ENCODE data around the gene OSBPL3. TPM values are rescaled to one million over a fixed set of nuclear protein-coding genes. Genes with fewer than 3 reads are reported as not detected.
A peak's percentile ranks its signal among the peaks of the same experiment; 100 is the strongest.

OSBPL3 gene
- total RNA-seq, 1 experiment from 2014 or later: 36.8 TPM

- intact Hi-C loops (cut with micrococcal nuclease): no loop called here
- Histone ChIP-seq H3K27ac (ENCODE audit: low read depth, low read length) (no peak overlapping the region), H3K36me3 (ENCODE audit: control insufficient read depth in 1 of 2, insufficient read depth in 2 of 2, low read length in 2 of 2) (peaks cover 6 to 24% of the 10 kb centered on the region in 2 experiments; a peak in 2 of 4 replicates), H3K9ac (ENCODE audit: low read length) (no peak overlapping the region), H3K4me3 (replicated peaks in 1 of 2; ENCODE audit: low read depth in 1 of 2, low read length in 2 of 2) (no peak overlapping the region), H3K4me1 (ENCODE audit: control insufficient read depth in 1 of 2, insufficient read depth in 2 of 2, low read length in 2 of 2) (peaks cover 10 to 15% of the 10 kb centered on the region in 2 experiments), H3K9me2 (ENCODE audit: insufficient read depth) (no peaks in the 10 kb centered on the region), H2AFZ (ENCODE audit: low read depth, low read length, poor library complexity, severe bottlenecking) (no peak overlapping the region), H3K79me2 (ENCODE audit: insufficient read depth, low read length) (no peaks in the 10 kb centered on the region; the same call in 1 of the 2 replicates), H3K4me2 (ENCODE audit: low read length) (peak overlapping the region; percentile 51), H4K20me1 (ENCODE audit: insufficient read depth) (no peaks in the 10 kb centered on the region), H3K27me3 (ENCODE audit: insufficient read depth, low read length) (no peaks in the 10 kb centered on the region), H3K9me3 (ENCODE audit: control insufficient read depth in 1 of 2, insufficient read depth in 1 of 2, low read depth in 1 of 2, low read length in 2 of 2) (no peaks in the 10 kb centered on the region)
- no TSS peak for BruUV-seq (replicated peaks)
- ChIA-PET POLR2A (no interaction called here), RAD21 (ENCODE audit: low non-redundant PET in 1 of 2, low total read pairs in 2 of 2, uncharacterized antibody in 2 of 2, unreplicated experiment in 2 of 2) (no interaction called here), CTCF (no interaction called here)
- TF ChIP-seq FOSL1 (IDR thresholded peaks at IDR 0.05; ENCODE audit: low read depth): peak; percentile 23; the same call in 1 of the 2 replicates
- TF ChIP-seq ZNF274 (IDR thresholded peaks at IDR 0.05; ENCODE audit: low read depth, low read length): no peak
- peak; percentile 60 for TF ChIP-seq JUND (IDR thresholded peaks at IDR 0.05)
- TF ChIP-seq MAX (IDR thresholded peaks at IDR 0.05): no peak
- no peak for TF ChIP-seq ELF1 (IDR thresholded peaks at IDR 0.05; ENCODE audit: borderline replicate concordance, low read depth)
- ATAC-seq: peak; percentile 76
- DNase-seq (ENCODE audit: low read depth, low spot score): no peak
These were observed 128.2 kb downstream of the OSBPL3 start for GRCh38 chr7:24851786-24852185.

GRCh38 chr7:24848878-24849277 is 131.1 kb downstream of the OSBPL3 start:
- 0 out of 2 replicates have a peak, but pooled peaks cover 3% of the 10 kb centered on the region for H4K20me1 ChIP-seq (ENCODE audit: insufficient read depth)
- no peaks in the 10 kb centered on the region for H3K9me2 ChIP-seq (ENCODE audit: insufficient read depth)
- H3K4me1 ChIP-seq (ENCODE audit: control insufficient read depth in 1 of 2, insufficient read depth in 2 of 2, low read length in 2 of 2): peaks cover 10 to 15% of the 10 kb centered on the region in 2 experiments
- ChIA-PET RAD21 (ENCODE audit: low non-redundant PET in 1 of 2, low total read pairs in 2 of 2, uncharacterized antibody in 2 of 2, unreplicated experiment in 2 of 2) (interaction anchor here in 1 of 2 experiments (0.6 kb wide), 1 partner anchor 37 kb away, joined by 3 read pairs; no protein-coding TSS in a partner anchor), POLR2A (no interaction called here), CTCF (no interaction called here)
- H3K9me3 ChIP-seq (ENCODE audit: control insufficient read depth in 1 of 2, insufficient read depth in 1 of 2, low read depth in 1 of 2, low read length in 2 of 2): no peaks in the 10 kb centered on the region
- no peak overlapping the region for H2AFZ ChIP-seq (ENCODE audit: low read depth, low read length, poor library complexity, severe bottlenecking)
- no peak overlapping the region for H3K4me3 ChIP-seq (replicated peaks in 1 of 2; ENCODE audit: low read depth in 1 of 2, low read length in 2 of 2)
- ATAC-seq (no peak), DNase-seq (ENCODE audit: low read depth, low spot score) (no peak)
- no peak overlapping the region for H3K4me2 ChIP-seq (ENCODE audit: low read length)
- TF ChIP-seq CEBPB (IDR thresholded peaks at IDR 0.05; ENCODE audit: low read depth) (no peak), POLR2A (IDR thresholded peaks at IDR 0.05; ENCODE audit: borderline replicate concordance, extremely low read depth, insufficient read depth, insufficient read length) (no peak), YY1 (IDR thresholded peaks at IDR 0.05; ENCODE audit: extremely low read depth, insufficient replicate concordance, low read depth, low read length) (no peak), ZFX (IDR thresholded peaks at IDR 0.05) (no peak), REST (IDR thresholded peaks at IDR 0.05; ENCODE audit: low read depth) (no peak), SIN3A (IDR thresholded peaks at IDR 0.05; ENCODE audit: low read depth) (no peak), EGR1 (IDR thresholded peaks at IDR 0.05; ENCODE audit: low read depth) (no peak), EZH2phosphoT487 (IDR thresholded peaks at IDR 0.05; ENCODE audit: borderline replicate concordance) (no peak), RAD21 (IDR thresholded peaks at IDR 0.05; ENCODE audit: low read depth) (no peak), ATF3 (IDR thresholded peaks at IDR 0.05) (no peak), EZH2 (IDR thresholded peaks at IDR 0.05) (no peak), FOSL1 (IDR thresholded peaks at IDR 0.05; ENCODE audit: low read depth) (no peak)
- BruUV-seq (replicated peaks): no TSS peak
- no peak overlapping the region for H3K27ac ChIP-seq (ENCODE audit: low read depth, low read length)
- no peak overlapping the region for H3K9ac ChIP-seq (ENCODE audit: low read length)
- no peaks in the 10 kb centered on the region; the same call in 1 of the 2 replicates for H3K79me2 ChIP-seq (ENCODE audit: insufficient read depth, low read length)
- H3K27me3 ChIP-seq (ENCODE audit: insufficient read depth, low read length): no peaks in the 10 kb centered on the region
- peaks cover 6 to 21% of the 10 kb centered on the region in 2 experiments; a peak in 2 of 4 replicates for H3K36me3 ChIP-seq (ENCODE audit: control insufficient read depth in 1 of 2, insufficient read depth in 2 of 2, low read length in 2 of 2)
- intact Hi-C loops (cut with micrococcal nuclease): no loop called here

Measured in HCT116 (cell line).